ENCODE results near the gene NHS. TPM values are rescaled to one million over a fixed set of nuclear protein-coding genes. Genes with fewer than 3 reads are reported as not detected.

Gene NHS
- total RNA-seq, 1 experiment from 2014 or later: 5.7 TPM

GRCh38 chrX:17471121-17471520 lies 96.1 kb downstream of the NHS start:
- Histone ChIP-seq H3K36me3 (ENCODE audit: control insufficient read depth in 1 of 2, insufficient read depth in 2 of 2, low read length in 2 of 2) (no peaks in the 10 kb centered on the region), H3K4me2 (ENCODE audit: low read length) (no peak overlapping the region), H3K4me3 (replicated peaks in 1 of 2; ENCODE audit: low read depth in 1 of 2, low read length in 2 of 2) (no peak overlapping the region), H3K27ac (ENCODE audit: low read depth, low read length) (no peak overlapping the region), H4K20me1 (ENCODE audit: insufficient read depth) (no peaks in the 10 kb centered on the region), H3K79me2 (ENCODE audit: insufficient read depth, low read length) (no peaks in the 10 kb centered on the region), H3K4me1 (ENCODE audit: control insufficient read depth in 1 of 2, insufficient read depth in 2 of 2, low read length in 2 of 2) (no peaks in the 10 kb centered on the region; a peak in 2 of 4 replicates), H3K9me2 (ENCODE audit: insufficient read depth) (no peaks in the 10 kb centered on the region), H2AFZ (ENCODE audit: low read depth, low read length, poor library complexity, severe bottlenecking) (no peak overlapping the region), H3K9ac (ENCODE audit: low read length) (no peak overlapping the region), H3K27me3 (ENCODE audit: insufficient read depth, low read length) (no peaks in the 10 kb centered on the region), H3K9me3 (ENCODE audit: control insufficient read depth in 1 of 2, insufficient read depth in 1 of 2, low read depth in 1 of 2, low read length in 2 of 2) (no peaks in the 10 kb centered on the region)
- POLR2A ChIA-PET: no interaction called here
- RAD21 ChIA-PET (ENCODE audit: low non-redundant PET in 1 of 2, low total read pairs in 2 of 2, uncharacterized antibody in 2 of 2, unreplicated experiment in 2 of 2): no interaction called here
- no peak for ATAC-seq
- DNase-seq (ENCODE audit: low read depth, low spot score): no peak
- intact Hi-C loops (cut with micrococcal nuclease): no loop called here
- BruUV-seq (replicated peaks): no TSS peak
- TF ChIP-seq SP1 (IDR thresholded peaks at IDR 0.05; ENCODE audit: low read depth): no peak
- TF ChIP-seq SIN3A (IDR thresholded peaks at IDR 0.05; ENCODE audit: low read depth): no peak
- TF ChIP-seq RAD21 (IDR thresholded peaks at IDR 0.05; ENCODE audit: low read depth): no peak
- no peak for TF ChIP-seq ZFX (IDR thresholded peaks at IDR 0.05)
- TF ChIP-seq POLR2A (IDR thresholded peaks at IDR 0.05; ENCODE audit: borderline replicate concordance, extremely low read depth, insufficient read depth, insufficient read length): no peak
- TF ChIP-seq ELF1 (IDR thresholded peaks at IDR 0.05; ENCODE audit: borderline replicate concordance, low read depth): no peak
- no peak for TF ChIP-seq ATF3 (IDR thresholded peaks at IDR 0.05)
- TF ChIP-seq CBX3 (IDR thresholded peaks at IDR 0.05; ENCODE audit: low read depth): no peak
- TF ChIP-seq MAX (IDR thresholded peaks at IDR 0.05): no peak
- TF ChIP-seq EZH2phosphoT487 (IDR thresholded peaks at IDR 0.05; ENCODE audit: borderline replicate concordance): no peak
- no peak for TF ChIP-seq EZH2 (IDR thresholded peaks at IDR 0.05)
- no peak for TF ChIP-seq FOSL1 (IDR thresholded peaks at IDR 0.05; ENCODE audit: low read depth)
- no peak for TF ChIP-seq JUND (IDR thresholded peaks at IDR 0.05)
- TF ChIP-seq CTCF (IDR thresholded peaks at IDR 0.05 in 2 of 3, conservative IDR thresholded peaks at IDR 0.05 in 1 of 3; ENCODE audit: borderline replicate concordance in 1 of 3, insufficient read depth in 1 of 3, low read depth in 2 of 3, low read length in 2 of 3): no peak
- no peak for TF ChIP-seq ZNF274 (IDR thresholded peaks at IDR 0.05; ENCODE audit: low read depth, low read length)
- no peak for TF ChIP-seq TCF7L2 (IDR thresholded peaks at IDR 0.05; ENCODE audit: borderline replicate concordance, extremely low read depth, insufficient read depth, insufficient read length)
- no peak for TF ChIP-seq YY1 (IDR thresholded peaks at IDR 0.05; ENCODE audit: extremely low read depth, insufficient replicate concordance, low read depth, low read length)
- CTCF ChIA-PET: no interaction called here
